ENCODE data around the gene ANKRA2.
A peak's percentile ranks its signal among the peaks of the same experiment; 100 is the strongest.

The ANKRA2 gene

GRCh38 chr5:73565139-73565968, at the start of gene ANKRA2, which contains the start of gene UTP15:
Gene ANKRA2, minus strand, starts transcription at chr5:73565639. Its CDS starts 2,758 bp downstream, at chr5:73562881.
Gene UTP15, plus strand, starts transcription at chr5:73565743. Its CDS starts 1,602 bp downstream, at chr5:73567345.
- DNase-seq = peak; percentile 96

GRCh38 chr5:73615085-73615484, 49.6 kb upstream of the ANKRA2 start:
- no peak for DNase-seq

- no peak for DNase-seq
Measured at GRCh38 chr5:73612799-73613198, 47.4 kb upstream of the ANKRA2 start.

- DNase-seq = no peak
Measured at GRCh38 chr5:73607228-73607627, 41.8 kb upstream of the ANKRA2 start.

GRCh38 chr5:73606206-73606753, 40.8 kb upstream of the ANKRA2 start:
- DNase-seq = no peak

GRCh38 chr5:73605223-73606087, 40.0 kb upstream of the ANKRA2 start:
- DNase-seq = no peak

GRCh38 chr5:73603998-73604397, 38.6 kb upstream of the ANKRA2 start:
- no peak for DNase-seq

GRCh38 chr5:73599380-73599779, 33.9 kb upstream of the ANKRA2 start:
- DNase-seq = no peak

GRCh38 chr5:73596705-73597328, 31.4 kb upstream of the ANKRA2 start:
- peak; percentile 25 for DNase-seq

- no peak for DNase-seq
Measured at GRCh38 chr5:73592551-73592950, 27.1 kb upstream of the ANKRA2 start.

- peak; percentile 34 for DNase-seq
Measured at GRCh38 chr5:73591698-73592501, 26.5 kb upstream of the ANKRA2 start.

GRCh38 chr5:73591102-73591695, 25.8 kb upstream of the ANKRA2 start:
- peak; percentile 68 for DNase-seq

GRCh38 chr5:73587923-73588322, 22.5 kb upstream of the ANKRA2 start:
- DNase-seq = no peak

- no peak for DNase-seq
Measured at GRCh38 chr5:73582285-73583145, 17.1 kb upstream of the ANKRA2 start.

GRCh38 chr5:73565969-73566547, 619 bp upstream of the ANKRA2 start:
- DNase-seq = no peak

GRCh38 chr5:73564675-73565074, 764 bp downstream of the ANKRA2 start:
- no peak for DNase-seq

- DNase-seq = no peak
Measured at GRCh38 chr5:73564018-73564417, 1.4 kb downstream of the ANKRA2 start.

- DNase-seq = no peak
Measured at GRCh38 chr5:73558950-73559349, 6.5 kb downstream of the ANKRA2 start.

- no peak for DNase-seq
Measured at GRCh38 chr5:73552642-73553041, 12.8 kb downstream of the ANKRA2 start.

GRCh38 chr5:73550016-73550415, 15.4 kb downstream of the ANKRA2 start:
- DNase-seq = no peak
